Body of pancreas (tissue), 4 donors: ENCODE data around the gene HSPH1.

ENCODE experiments used
- CTCF ChIP-seq, 7 experiments: fragments of 450-650 bp in 4 of 7; fragments of 200-600 bp in 3 of 7; sonication (generic) in 3 of 7; IDR thresholded peaks; one replicate each; pipeline ENCODE4 v1.5.1; 2016 to 2019; ENCODE audit warnings: antibody characterized with exemption in 7 of 7
- POLR2A ChIP-seq, 3 donors: fragments of 450-650 bp; IDR thresholded peaks; one replicate each; pipeline ENCODE4 v1.6.1; 2016; ENCODE audit warnings: antibody characterized with exemption in 3 of 3, mild to moderate bottlenecking in 2 of 3

GRCh38 chr13:31101472-31102170, 60.1 kb downstream of the HSPH1 start:
- TF ChIP-seq POLR2A (IDR thresholded peaks at IDR 0.05): no peak
- no peak for TF ChIP-seq CTCF (IDR thresholded peaks at IDR 0.05)
